ENCODE data around the gene PARM1.

DNA sequence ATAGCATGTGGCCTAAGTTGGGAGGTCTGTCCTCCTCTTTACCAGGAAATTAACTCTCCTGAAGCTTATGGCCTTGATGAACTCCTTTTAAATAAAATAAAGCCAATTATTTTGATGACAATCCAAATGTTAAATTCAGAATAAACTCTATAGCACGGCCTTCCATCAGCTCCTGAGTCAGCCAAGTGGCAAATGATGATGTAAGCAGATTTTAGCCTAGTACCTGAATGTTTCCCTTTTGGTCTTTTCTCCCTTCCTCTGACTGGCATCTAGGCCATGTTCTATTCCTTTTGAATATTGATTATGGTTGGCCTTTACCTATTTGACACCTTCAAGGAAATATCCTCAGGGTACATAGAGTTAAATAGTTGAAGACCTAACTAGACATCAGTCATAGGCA is 76.2 kb downstream of the PARM1 start:
- TF ChIP-seq ZFX (IDR thresholded peaks at IDR 0.05; ENCODE audit: borderline replicate concordance), result no peak
- TF ChIP-seq, protein P1, sequence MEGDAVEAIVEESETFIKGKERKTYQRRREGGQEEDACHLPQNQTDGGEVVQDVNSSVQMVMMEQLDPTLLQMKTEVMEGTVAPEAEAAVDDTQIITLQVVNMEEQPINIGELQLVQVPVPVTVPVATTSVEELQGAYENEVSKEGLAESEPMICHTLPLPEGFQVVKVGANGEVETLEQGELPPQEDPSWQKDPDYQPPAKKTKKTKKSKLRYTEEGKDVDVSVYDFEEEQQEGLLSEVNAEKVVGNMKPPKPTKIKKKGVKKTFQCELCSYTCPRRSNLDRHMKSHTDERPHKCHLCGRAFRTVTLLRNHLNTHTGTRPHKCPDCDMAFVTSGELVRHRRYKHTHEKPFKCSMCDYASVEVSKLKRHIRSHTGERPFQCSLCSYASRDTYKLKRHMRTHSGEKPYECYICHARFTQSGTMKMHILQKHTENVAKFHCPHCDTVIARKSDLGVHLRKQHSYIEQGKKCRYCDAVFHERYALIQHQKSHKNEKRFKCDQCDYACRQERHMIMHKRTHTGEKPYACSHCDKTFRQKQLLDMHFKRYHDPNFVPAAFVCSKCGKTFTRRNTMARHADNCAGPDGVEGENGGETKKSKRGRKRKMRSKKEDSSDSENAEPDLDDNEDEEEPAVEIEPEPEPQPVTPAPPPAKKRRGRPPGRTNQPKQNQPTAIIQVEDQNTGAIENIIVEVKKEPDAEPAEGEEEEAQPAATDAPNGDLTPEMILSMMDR (IDR thresholded peaks at IDR 0.05), result no peak

Data from 22Rv1 (cell line).